ENCODE results near the gene TAF1B.

The TAF1B gene

GRCh38 chr2:9867881-9868280 is 24.6 kb downstream of the TAF1B start:
- no peak overlapping the region for H3K4me3 ChIP-seq (ENCODE audit: low read length)
- no peak for TF ChIP-seq CTCF (conservative IDR thresholded peaks at IDR 0.05; ENCODE audit: low read length)

GRCh38 chr2:9873337-9873736 is 30.1 kb downstream of the TAF1B start:
- TF ChIP-seq CTCF (conservative IDR thresholded peaks at IDR 0.05; ENCODE audit: low read length): no peak
- H3K4me3 ChIP-seq (ENCODE audit: low read length): no peak overlapping the region
- DNase-seq (ENCODE audit: low read depth): no peak

More at GRCh38 chr2:9867881-9868280, 24.6 kb downstream of the TAF1B start:
- DNase-seq (ENCODE audit: low read depth): no peak

GRCh38 chr2:9877026-9877425 is 33.8 kb downstream of the TAF1B start:
- TF ChIP-seq CTCF (conservative IDR thresholded peaks at IDR 0.05; ENCODE audit: low read length): no peak
- no peak overlapping the region for H3K4me3 ChIP-seq (ENCODE audit: low read length)
- DNase-seq (ENCODE audit: low read depth): no peak

- no peak for TF ChIP-seq CTCF (conservative IDR thresholded peaks at IDR 0.05; ENCODE audit: low read length)
- no peak for DNase-seq (ENCODE audit: low read depth)
Measured at GRCh38 chr2:9877726-9878125, 34.5 kb downstream of the TAF1B start.

GRCh38 chr2:9879455-9880194 is 36.4 kb downstream of the TAF1B start:
- H3K4me3 ChIP-seq (ENCODE audit: low read length): no peak overlapping the region
- DNase-seq (ENCODE audit: low read depth): no peak
- no peak for TF ChIP-seq CTCF (conservative IDR thresholded peaks at IDR 0.05; ENCODE audit: low read length)

More at GRCh38 chr2:9877726-9878125, 34.5 kb downstream of the TAF1B start:
- H3K4me3 ChIP-seq (ENCODE audit: low read length): no peak overlapping the region

- no peak for TF ChIP-seq CTCF (conservative IDR thresholded peaks at IDR 0.05; ENCODE audit: low read length)
- H3K4me3 ChIP-seq (ENCODE audit: low read length): no peak overlapping the region
- no peak for DNase-seq (ENCODE audit: low read depth)
Measured at GRCh38 chr2:9883897-9884296, 40.6 kb downstream of the TAF1B start.

GRCh38 chr2:9884436-9884835 is 41.2 kb downstream of the TAF1B start:
- no peak for DNase-seq (ENCODE audit: low read depth)
- H3K4me3 ChIP-seq (ENCODE audit: low read length): no peak overlapping the region
- TF ChIP-seq CTCF (conservative IDR thresholded peaks at IDR 0.05; ENCODE audit: low read length): no peak
